ENCODE results near the gene NECTIN2. TPM values are rescaled to one million over a fixed set of nuclear protein-coding genes. Genes with fewer than 3 reads are reported as not detected.

Gene NECTIN2
- total RNA-seq, 1 experiment from 2014 or later = 104 TPM

DNA sequence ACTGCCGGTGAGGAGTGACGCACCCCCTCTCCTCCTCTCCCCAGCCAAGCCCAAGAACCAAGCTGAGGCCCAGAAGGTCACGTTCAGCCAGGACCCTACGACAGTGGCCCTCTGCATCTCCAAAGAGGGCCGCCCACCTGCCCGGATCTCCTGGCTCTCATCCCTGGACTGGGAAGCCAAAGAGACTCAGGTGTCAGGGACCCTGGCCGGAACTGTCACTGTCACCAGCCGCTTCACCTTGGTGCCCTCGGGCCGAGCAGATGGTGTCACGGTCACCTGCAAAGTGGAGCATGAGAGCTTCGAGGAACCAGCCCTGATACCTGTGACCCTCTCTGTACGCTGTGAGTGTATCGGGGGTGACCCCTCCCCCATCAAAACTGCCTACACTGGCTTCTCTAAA is 25.7 kb downstream of the NECTIN2 start:
- DNase-seq (ENCODE audit: low read depth, low spot score) (no peak), ATAC-seq (no peak)
- no peaks in the 10 kb centered on the region for H3K9me3 ChIP-seq (ENCODE audit: control insufficient read depth, insufficient read depth, low read depth, low read length)
- in situ Hi-C loops (cut with HindIII; ENCODE audit: low pct_unique_long_range_greater_than_20kb, low sequenced_read_pairs) (no loop called here), intact Hi-C loops (cut with micrococcal nuclease; ENCODE audit: unreplicated experiment) (no loop called here)
- H3K27ac ChIP-seq (ENCODE audit: low read length) = no peak overlapping the region
- no peak overlapping the region for H3K4me3 ChIP-seq (ENCODE audit: low read depth in 2 of 2, low read length in 2 of 2)
- BruUV-seq (replicated peaks) = no TSS peak
- ChIA-PET CTCF (no interaction called here), POLR2A (no interaction called here)
- TF ChIP-seq SIN3A (IDR thresholded peaks at IDR 0.05; ENCODE audit: borderline replicate concordance, insufficient read depth, low read depth, low read length) = no peak
- no peak for TF ChIP-seq POLR2AphosphoS5 (IDR thresholded peaks at IDR 0.05; ENCODE audit: low read depth, low read length)
- TF ChIP-seq REST (IDR thresholded peaks at IDR 0.05; ENCODE audit: insufficient read depth in 1 of 2, low read depth in 2 of 2, low read length in 1 of 2) = no peak
- TF ChIP-seq, protein P1, sequence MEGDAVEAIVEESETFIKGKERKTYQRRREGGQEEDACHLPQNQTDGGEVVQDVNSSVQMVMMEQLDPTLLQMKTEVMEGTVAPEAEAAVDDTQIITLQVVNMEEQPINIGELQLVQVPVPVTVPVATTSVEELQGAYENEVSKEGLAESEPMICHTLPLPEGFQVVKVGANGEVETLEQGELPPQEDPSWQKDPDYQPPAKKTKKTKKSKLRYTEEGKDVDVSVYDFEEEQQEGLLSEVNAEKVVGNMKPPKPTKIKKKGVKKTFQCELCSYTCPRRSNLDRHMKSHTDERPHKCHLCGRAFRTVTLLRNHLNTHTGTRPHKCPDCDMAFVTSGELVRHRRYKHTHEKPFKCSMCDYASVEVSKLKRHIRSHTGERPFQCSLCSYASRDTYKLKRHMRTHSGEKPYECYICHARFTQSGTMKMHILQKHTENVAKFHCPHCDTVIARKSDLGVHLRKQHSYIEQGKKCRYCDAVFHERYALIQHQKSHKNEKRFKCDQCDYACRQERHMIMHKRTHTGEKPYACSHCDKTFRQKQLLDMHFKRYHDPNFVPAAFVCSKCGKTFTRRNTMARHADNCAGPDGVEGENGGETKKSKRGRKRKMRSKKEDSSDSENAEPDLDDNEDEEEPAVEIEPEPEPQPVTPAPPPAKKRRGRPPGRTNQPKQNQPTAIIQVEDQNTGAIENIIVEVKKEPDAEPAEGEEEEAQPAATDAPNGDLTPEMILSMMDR (IDR thresholded peaks at IDR 0.05) = no peak
- no peaks in the 10 kb centered on the region; the same call in 1 of the 2 replicates for H3K36me3 ChIP-seq (ENCODE audit: control insufficient read depth, insufficient read depth, low read length)
- H3K27me3 ChIP-seq (ENCODE audit: control insufficient read depth, insufficient read depth, low read length) = no peaks in the 10 kb centered on the region
- peaks cover 14% of the 10 kb centered on the region; the same call in 1 of the 2 replicates for H3K4me1 ChIP-seq (ENCODE audit: control insufficient read depth, insufficient read depth, low read length)

GRCh38 chr19:44872661-44873060 is 26.6 kb downstream of the NECTIN2 start:
- H3K27me3 ChIP-seq (ENCODE audit: control insufficient read depth, insufficient read depth, low read length) = no peaks in the 10 kb centered on the region
- TF ChIP-seq, protein P1 (IDR thresholded peaks at IDR 0.05) = no peak
- TF ChIP-seq SIN3A (IDR thresholded peaks at IDR 0.05; ENCODE audit: borderline replicate concordance, insufficient read depth, low read depth, low read length) = no peak
- TF ChIP-seq POLR2AphosphoS5 (IDR thresholded peaks at IDR 0.05; ENCODE audit: low read depth, low read length) = no peak
- TF ChIP-seq TCF7L2 (IDR thresholded peaks at IDR 0.05; ENCODE audit: low read depth, low read length) = no peak
- no peak for TF ChIP-seq REST (IDR thresholded peaks at IDR 0.05; ENCODE audit: insufficient read depth in 1 of 2, low read depth in 2 of 2, low read length in 1 of 2)
- H3K27ac ChIP-seq (ENCODE audit: low read length) = no peak overlapping the region
- no peak overlapping the region for H3K4me3 ChIP-seq (ENCODE audit: low read depth in 2 of 2, low read length in 2 of 2)
- ChIA-PET CTCF (no interaction called here), POLR2A (no interaction called here)
- intact Hi-C loops (cut with micrococcal nuclease; ENCODE audit: unreplicated experiment) (no loop called here), in situ Hi-C loops (cut with HindIII; ENCODE audit: low pct_unique_long_range_greater_than_20kb, low sequenced_read_pairs) (no loop called here)
- no peaks in the 10 kb centered on the region for H3K9me3 ChIP-seq (ENCODE audit: control insufficient read depth, insufficient read depth, low read depth, low read length)
- no peaks in the 10 kb centered on the region; the same call in 1 of the 2 replicates for H3K36me3 ChIP-seq (ENCODE audit: control insufficient read depth, insufficient read depth, low read length)
- ATAC-seq (no peak), DNase-seq (ENCODE audit: low read depth, low spot score) (no peak)
- no TSS peak for BruUV-seq (replicated peaks)
- H3K4me1 ChIP-seq (ENCODE audit: control insufficient read depth, insufficient read depth, low read length) = peaks cover 17% of the 10 kb centered on the region; the same call in 1 of the 2 replicates
